HG03432 (cell line): ENCODE data around the gene RSRC2.

Experiments used
- ATAC-seq: cut with Tn5 transposase; IDR thresholded peaks from one replicate; pipeline ENCODE4 v1.9.1; 2021; ENCODE audit warnings: mild to moderate bottlenecking, moderate library complexity; ENCODE audit not compliant: unreplicated experiment

Gene RSRC2

DNA sequence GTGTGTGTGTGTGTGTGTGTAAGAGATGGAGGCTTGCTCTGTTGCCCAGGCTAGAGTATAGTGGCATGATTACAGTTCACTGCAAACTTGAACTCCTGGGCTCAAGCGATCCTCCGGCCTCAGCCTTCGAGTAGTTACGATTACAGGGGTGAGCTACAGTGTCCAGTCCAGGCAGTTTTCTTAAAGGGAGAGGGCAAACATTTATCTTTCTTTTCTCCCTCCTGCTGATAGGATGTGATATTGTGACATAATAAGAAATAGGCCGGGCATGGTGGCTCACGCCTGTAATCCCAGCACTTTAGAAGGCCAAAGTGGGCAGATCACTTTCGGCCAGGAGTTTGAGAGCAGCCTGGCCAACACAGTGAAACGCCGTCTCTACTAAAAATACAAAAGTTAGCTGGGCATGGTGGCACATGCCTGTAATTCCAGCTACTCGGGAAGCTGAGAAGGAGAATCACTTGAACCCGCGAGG lies 72.5 kb downstream of the RSRC2 start:
- ATAC-seq, result no peak
